NCI-H226 (cell line): ENCODE measurements around the gene CCDC60.

Source experiments
- DNase-seq: peaks from one replicate; pipeline ENCODE4 v3.0.0-alpha.2; 2015

The CCDC60 gene

GRCh38 chr12:119334430-119335170 is at the start of gene CCDC60:
CCDC60 (plus strand) TSS chr12:119334729; CDS start chr12:119335177, 448 bp downstream.
- DNase-seq: no peak

GRCh38 chr12:119288576-119288975 is 46.0 kb upstream of the CCDC60 start:
- no peak for DNase-seq

GRCh38 chr12:119292893-119293630 is 41.5 kb upstream of the CCDC60 start:
- DNase-seq: no peak

- no peak for DNase-seq
These were observed 40.3 kb upstream of the CCDC60 start for GRCh38 chr12:119294211-119294610.

- DNase-seq: no peak
These were observed 38.0 kb upstream of the CCDC60 start for GRCh38 chr12:119296535-119296934.

GRCh38 chr12:119299130-119299529 is 35.4 kb upstream of the CCDC60 start:
- no peak for DNase-seq

- no peak for DNase-seq
These were observed 33.1 kb upstream of the CCDC60 start for GRCh38 chr12:119301379-119301778.

- no peak for DNase-seq
These were observed 32.0 kb upstream of the CCDC60 start for GRCh38 chr12:119302451-119303080.

- DNase-seq: no peak
These were observed 27.9 kb upstream of the CCDC60 start for GRCh38 chr12:119306593-119306992.

GRCh38 chr12:119307747-119308146 is 26.8 kb upstream of the CCDC60 start:
- DNase-seq: no peak

- no peak for DNase-seq
These were observed 25.6 kb upstream of the CCDC60 start for GRCh38 chr12:119308708-119309456.

- DNase-seq: no peak
These were observed 22.7 kb upstream of the CCDC60 start for GRCh38 chr12:119311878-119312277.

- no peak for DNase-seq
These were observed 21.6 kb upstream of the CCDC60 start for GRCh38 chr12:119312904-119313303.

- no peak for DNase-seq
These were observed 20.2 kb upstream of the CCDC60 start for GRCh38 chr12:119314290-119314689.

GRCh38 chr12:119319638-119320037 is 14.9 kb upstream of the CCDC60 start:
- DNase-seq: no peak

- no peak for DNase-seq
These were observed 13.9 kb upstream of the CCDC60 start for GRCh38 chr12:119320678-119321077.

- no peak for DNase-seq
These were observed 12.2 kb upstream of the CCDC60 start for GRCh38 chr12:119322301-119322723.

GRCh38 chr12:119325813-119326212 is 8.7 kb upstream of the CCDC60 start:
- no peak for DNase-seq

GRCh38 chr12:119326341-119326740 is 8.2 kb upstream of the CCDC60 start:
- no peak for DNase-seq

GRCh38 chr12:119327471-119327870 is 7.1 kb upstream of the CCDC60 start:
- DNase-seq: no peak

GRCh38 chr12:119328111-119328510 is 6.4 kb upstream of the CCDC60 start:
- DNase-seq: no peak

GRCh38 chr12:119338593-119339363 is 4.2 kb downstream of the CCDC60 start:
- no peak for DNase-seq
